Measurements from ENCODE around the gene IFT43. TPM values are rescaled to one million over a fixed set of nuclear protein-coding genes. Genes with fewer than 3 reads are reported as not detected.

IFT43 gene
- total RNA-seq, 1 experiment from 2014 or later, result 24.2 TPM

GRCh38 chr14:76121089-76121748 is 135.7 kb downstream of the IFT43 start:
- TF ChIP-seq EZH2 (IDR thresholded peaks at IDR 0.05) (no peak), MAX (IDR thresholded peaks at IDR 0.05) (no peak), CEBPB (IDR thresholded peaks at IDR 0.05; ENCODE audit: low read depth) (no peak), CTCF (IDR thresholded peaks at IDR 0.05 in 2 of 3, conservative IDR thresholded peaks at IDR 0.05 in 1 of 3; ENCODE audit: borderline replicate concordance in 1 of 3, insufficient read depth in 1 of 3, low read depth in 2 of 3, low read length in 2 of 3) (no peak), JUND (IDR thresholded peaks at IDR 0.05) (no peak), EZH2phosphoT487 (IDR thresholded peaks at IDR 0.05; ENCODE audit: borderline replicate concordance) (no peak), ELF1 (IDR thresholded peaks at IDR 0.05; ENCODE audit: borderline replicate concordance, low read depth) (no peak), ZNF274 (IDR thresholded peaks at IDR 0.05; ENCODE audit: low read depth, low read length) (no peak), YY1 (IDR thresholded peaks at IDR 0.05; ENCODE audit: extremely low read depth, insufficient replicate concordance, low read depth, low read length) (no peak), SIN3A (IDR thresholded peaks at IDR 0.05; ENCODE audit: low read depth) (no peak), CBX3 (IDR thresholded peaks at IDR 0.05; ENCODE audit: low read depth) (no peak), RAD21 (IDR thresholded peaks at IDR 0.05; ENCODE audit: low read depth) (no peak), ZFX (IDR thresholded peaks at IDR 0.05) (no peak)
- H3K36me3 ChIP-seq (ENCODE audit: control insufficient read depth in 1 of 2, insufficient read depth in 2 of 2, low read length in 2 of 2), result no peaks in the 10 kb centered on the region
- H3K27ac ChIP-seq (ENCODE audit: low read depth, low read length), result no peak overlapping the region
- H3K4me2 ChIP-seq (ENCODE audit: low read length), result no peak overlapping the region
- no peaks in the 10 kb centered on the region for H3K9me3 ChIP-seq (ENCODE audit: control insufficient read depth in 1 of 2, insufficient read depth in 1 of 2, low read depth in 1 of 2, low read length in 2 of 2)
- H2AFZ ChIP-seq (ENCODE audit: low read depth, low read length, poor library complexity, severe bottlenecking), result no peak overlapping the region
- no peaks in the 10 kb centered on the region for H3K27me3 ChIP-seq (ENCODE audit: insufficient read depth, low read length)
- no peak overlapping the region for H3K4me3 ChIP-seq (replicated peaks in 1 of 2; ENCODE audit: low read depth in 1 of 2, low read length in 2 of 2)
- no peaks in the 10 kb centered on the region for H3K9me2 ChIP-seq (ENCODE audit: insufficient read depth)
- H3K9ac ChIP-seq (ENCODE audit: low read length), result no peak overlapping the region
- H3K4me1 ChIP-seq (ENCODE audit: control insufficient read depth in 1 of 2, insufficient read depth in 2 of 2, low read length in 2 of 2), result no peaks in the 10 kb centered on the region
- no peaks in the 10 kb centered on the region for H4K20me1 ChIP-seq (ENCODE audit: insufficient read depth)
- ChIA-PET CTCF (no interaction called here), RAD21 (ENCODE audit: low non-redundant PET in 1 of 2, low total read pairs in 2 of 2, uncharacterized antibody in 2 of 2, unreplicated experiment in 2 of 2) (no interaction called here), POLR2A (no interaction called here)
- ATAC-seq (no peak), DNase-seq (ENCODE audit: low read depth, low spot score) (no peak)
- intact Hi-C loops (cut with micrococcal nuclease), result no loop called here
- H3K79me2 ChIP-seq (ENCODE audit: insufficient read depth, low read length), result no peaks in the 10 kb centered on the region
- BruUV-seq (replicated peaks), result no TSS peak

Data from HCT116 (cell line).